Dendritic cell treated with granulocyte-macrophage colony-stimulating factor and Interleukin-4, amounts not matched to agents 40 ng/mL and 50 ng/mL, for 4 days (primary cell): ENCODE results near the gene MCEE.
"Not testable (repeated sequence)": the region's sequence is repeated elsewhere in the genome, so short reads cannot be mapped to it uniquely, and the experiment has no call there.

ENCODE experiments used
- H3K27ac Mint-ChIP-seq: one replicate; pipeline ENCODE4 v1.8.0; 2022; ENCODE audit warnings: mild to moderate bottlenecking, mixed read lengths
- H3K27me3 Mint-ChIP-seq: one replicate; pipeline ENCODE4 v1.8.0; 2022; ENCODE audit warnings: mild to moderate bottlenecking, mixed read lengths
- H3K36me3 Mint-ChIP-seq: one replicate; pipeline ENCODE4 v1.8.0; 2022; ENCODE audit warnings: low read depth, mixed read lengths
- H3K4me1 Mint-ChIP-seq: one replicate; pipeline ENCODE4 v1.8.0; 2022; ENCODE audit warnings: low read depth, mixed read lengths
- H3K4me3 Mint-ChIP-seq: one replicate; pipeline ENCODE4 v1.8.0; 2022; ENCODE audit warnings: mild to moderate bottlenecking, moderate library complexity, mixed read lengths
- H3K9me3 Mint-ChIP-seq: one replicate; pipeline ENCODE4 v1.8.0; 2022; ENCODE audit warnings: mixed read lengths
- intact Hi-C: fragments of 100-400 bp; cut with micrococcal nuclease; formaldehyde crosslinking; loops from one replicate; pipeline ENCODE4 v1.15.0; 2022

The MCEE gene

DNA sequence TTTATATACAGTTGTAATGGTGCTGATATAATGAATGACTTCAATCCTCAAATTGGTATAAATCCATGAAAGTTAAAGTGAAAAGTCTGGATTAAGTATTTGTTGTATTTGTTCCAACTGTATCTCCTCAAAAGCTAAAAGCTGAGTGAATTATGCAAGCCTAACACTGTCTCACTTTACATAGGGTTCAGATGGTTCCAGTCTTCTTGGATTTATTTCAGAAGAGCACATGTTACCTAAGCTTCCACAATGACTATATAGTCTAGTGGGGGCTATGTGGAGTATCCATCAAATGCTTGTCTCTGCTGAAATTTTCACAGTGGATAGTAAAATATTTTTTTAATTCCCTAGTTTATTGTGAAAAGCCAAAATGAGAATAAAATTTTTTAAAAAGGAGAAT, 13.0 kb downstream of the MCEE start:
- no peaks in the 10 kb centered on the region for H3K4me1 Mint-ChIP-seq
- H3K27ac Mint-ChIP-seq: no peak overlapping the region
- H3K4me3 Mint-ChIP-seq: no peak overlapping the region
- H3K36me3 Mint-ChIP-seq: peaks cover 75% of the 10 kb centered on the region
- intact Hi-C loops: no loop called here
- no peaks in the 10 kb centered on the region for H3K27me3 Mint-ChIP-seq
- H3K9me3 Mint-ChIP-seq: no peaks in the 10 kb centered on the region

DNA sequence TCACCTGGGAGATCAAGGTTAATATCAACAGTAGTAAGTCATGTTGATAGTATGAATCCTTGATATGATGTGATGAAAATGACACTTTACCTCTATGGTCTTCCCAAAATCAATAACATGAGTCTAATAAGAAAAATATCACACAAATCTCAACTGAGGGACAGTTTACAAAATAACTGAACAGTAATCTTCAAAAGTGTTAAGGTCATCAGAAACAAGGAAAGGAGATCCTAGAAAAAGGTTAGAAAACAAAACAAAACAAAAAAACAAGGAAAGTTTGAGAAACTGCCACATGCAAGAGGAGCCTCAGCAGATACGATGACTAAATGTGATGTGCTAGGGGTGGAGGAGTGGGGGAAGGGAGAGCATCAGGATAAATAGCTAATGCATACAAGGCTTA, 16.2 kb downstream of the MCEE start:
- Mint-ChIP-seq H3K27ac (no peak overlapping the region), H3K4me1 (no peaks in the 10 kb centered on the region), H3K27me3 (no peaks in the 10 kb centered on the region), H3K4me3 (no peak overlapping the region), H3K36me3 (peaks cover 69% of the 10 kb centered on the region), H3K9me3 (no peaks in the 10 kb centered on the region)
- intact Hi-C loops: no loop called here

DNA sequence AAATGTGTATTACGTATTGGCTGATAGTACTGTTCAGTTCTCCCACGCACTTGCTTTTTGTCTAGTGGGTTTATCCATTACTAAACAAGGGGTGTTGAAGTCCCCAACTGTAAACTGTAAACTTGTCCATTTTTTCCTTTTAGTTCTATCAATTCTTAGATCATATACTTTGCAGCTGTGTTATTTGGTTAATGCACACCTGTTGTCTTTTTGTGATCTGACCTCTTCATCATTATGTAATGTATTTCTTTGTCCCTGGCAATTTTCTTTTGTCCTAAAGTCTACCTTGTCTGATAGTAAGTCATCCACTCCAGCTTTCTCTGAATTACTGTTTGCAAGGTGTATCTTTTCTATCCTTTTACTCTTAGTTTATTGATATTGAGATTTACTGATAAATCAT, 21.9 kb downstream of the MCEE start:
- Mint-ChIP-seq H3K36me3 (peaks cover 41% of the 10 kb centered on the region), H3K27ac (no peak overlapping the region), H3K4me1 (no peaks in the 10 kb centered on the region), H3K9me3 (peaks cover 14% of the 10 kb centered on the region), H3K4me3 (no peak overlapping the region), H3K27me3 (no peaks in the 10 kb centered on the region)
- intact Hi-C loops: no loop called here

DNA sequence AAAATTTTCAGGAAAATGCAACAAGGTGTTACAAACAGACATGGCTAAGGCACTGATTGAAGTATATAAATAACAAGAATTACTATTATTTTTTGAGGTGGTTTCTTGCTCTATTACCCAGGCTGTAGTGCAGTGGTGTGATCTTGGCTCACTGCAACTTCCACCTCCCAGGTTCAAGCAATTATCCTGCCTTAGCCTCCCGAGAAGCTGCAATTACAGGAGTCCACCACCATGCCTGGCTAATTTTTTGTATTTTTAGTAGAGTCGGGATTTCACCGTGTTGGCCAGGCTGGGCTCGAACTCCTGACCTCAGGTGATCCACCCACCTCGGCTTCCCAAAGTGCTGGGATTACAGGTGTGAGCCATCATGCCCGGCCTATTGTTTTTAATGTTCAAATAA, 23.6 kb downstream of the MCEE start:
- H3K9me3 Mint-ChIP-seq: peaks cover 14% of the 10 kb centered on the region

DNA sequence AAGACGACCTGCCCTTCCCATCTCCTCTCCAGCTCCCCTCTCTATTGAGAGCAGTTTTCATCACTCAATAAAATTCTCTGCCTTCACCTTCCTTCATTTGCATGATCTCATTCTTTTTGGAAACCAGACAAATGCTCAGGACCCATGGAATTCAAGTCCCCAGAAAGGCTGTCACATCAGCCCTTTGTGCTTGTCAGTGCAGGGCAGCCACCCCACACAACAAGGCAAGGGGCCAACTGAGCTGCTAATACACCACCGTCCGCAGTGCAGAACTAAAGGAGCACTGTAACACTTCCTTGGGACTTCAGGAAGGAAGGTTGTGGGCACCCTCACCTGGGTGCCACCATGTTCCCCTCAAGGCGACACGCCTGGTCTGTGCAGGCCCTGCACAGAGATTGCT, 26.2 kb downstream of the MCEE start:
- Mint-ChIP-seq H3K36me3 (peaks cover 6% of the 10 kb centered on the region), H3K9me3 (peaks cover 14% of the 10 kb centered on the region), H3K27me3 (no peaks in the 10 kb centered on the region), H3K4me3 (no peak overlapping the region), H3K4me1 (no peaks in the 10 kb centered on the region), H3K27ac (no peak overlapping the region)
- intact Hi-C loops: no loop called here

More for the DNA sequence above, 23.6 kb downstream of the MCEE start:
- H3K4me3 Mint-ChIP-seq, H3K27ac Mint-ChIP-seq, H3K4me1 Mint-ChIP-seq, intact Hi-C loops, H3K27me3 Mint-ChIP-seq: not testable (repeated sequence)
- peaks cover 25% of the 10 kb centered on the region for H3K36me3 Mint-ChIP-seq

DNA sequence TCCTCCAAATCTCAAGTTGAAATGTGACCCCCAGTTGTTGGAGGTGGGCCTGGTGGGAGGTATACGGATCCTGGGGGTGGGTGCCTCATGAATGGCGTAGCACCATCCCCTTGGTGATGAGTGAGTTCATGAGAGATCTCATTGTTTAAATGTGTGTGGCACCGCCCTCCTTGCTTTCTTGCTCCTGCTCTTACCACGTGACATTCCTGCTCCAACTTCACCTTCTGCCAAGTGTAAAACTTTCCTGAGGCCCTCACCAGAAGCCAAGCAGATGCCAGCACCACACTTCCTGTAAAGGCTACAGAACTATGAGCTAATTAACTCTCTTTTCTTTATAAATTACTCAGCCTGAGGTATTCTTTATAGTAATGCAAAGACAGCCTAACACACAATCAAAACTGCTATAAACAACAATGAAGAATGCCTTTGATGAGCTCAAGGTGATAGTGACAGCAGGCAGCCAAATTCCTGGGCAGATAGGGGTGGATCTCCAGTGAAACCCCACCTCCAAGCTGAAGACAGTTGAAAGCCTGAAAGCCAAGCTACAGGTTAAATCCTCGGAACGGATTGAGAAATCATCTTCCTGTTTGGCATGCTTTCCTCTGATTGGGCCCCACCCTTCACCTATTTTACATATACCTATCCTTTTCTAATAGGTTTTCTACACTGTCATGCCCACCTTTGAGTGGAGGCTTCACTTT, 26.9 kb downstream of the MCEE start:
- H3K4me1 Mint-ChIP-seq: no peaks in the 10 kb centered on the region
- H3K9me3 Mint-ChIP-seq: peaks cover 14% of the 10 kb centered on the region
- intact Hi-C loops: no loop called here
- no peaks in the 10 kb centered on the region for H3K27me3 Mint-ChIP-seq
- H3K36me3 Mint-ChIP-seq: no peaks in the 10 kb centered on the region
- H3K4me3 Mint-ChIP-seq: no peak overlapping the region
- no peak overlapping the region for H3K27ac Mint-ChIP-seq

DNA sequence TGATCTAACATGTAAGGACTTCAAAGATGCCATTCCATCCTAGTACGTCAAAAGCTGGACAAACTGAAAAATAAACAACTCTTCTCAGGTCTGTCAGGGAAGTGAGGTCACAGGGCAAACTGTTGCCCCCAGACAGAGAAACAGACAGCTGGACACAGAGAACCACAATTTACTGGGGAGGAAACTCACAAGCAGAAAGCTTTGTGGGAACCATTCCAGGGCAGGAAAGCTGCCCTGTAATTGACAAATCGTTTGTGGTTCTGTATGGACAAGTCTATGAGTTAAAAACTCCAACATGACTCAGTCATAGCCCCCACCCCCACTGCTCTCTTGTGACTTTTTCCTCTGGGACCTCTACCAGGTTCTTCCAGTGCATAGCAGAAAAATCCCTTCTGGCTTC, 28.4 kb downstream of the MCEE start:
- Mint-ChIP-seq H3K27me3 (no peaks in the 10 kb centered on the region), H3K9me3 (peaks cover 14% of the 10 kb centered on the region), H3K27ac (no peak overlapping the region), H3K36me3 (no peaks in the 10 kb centered on the region), H3K4me1 (peaks cover 5% of the 10 kb centered on the region), H3K4me3 (no peak overlapping the region)
- intact Hi-C loops: no loop called here

DNA sequence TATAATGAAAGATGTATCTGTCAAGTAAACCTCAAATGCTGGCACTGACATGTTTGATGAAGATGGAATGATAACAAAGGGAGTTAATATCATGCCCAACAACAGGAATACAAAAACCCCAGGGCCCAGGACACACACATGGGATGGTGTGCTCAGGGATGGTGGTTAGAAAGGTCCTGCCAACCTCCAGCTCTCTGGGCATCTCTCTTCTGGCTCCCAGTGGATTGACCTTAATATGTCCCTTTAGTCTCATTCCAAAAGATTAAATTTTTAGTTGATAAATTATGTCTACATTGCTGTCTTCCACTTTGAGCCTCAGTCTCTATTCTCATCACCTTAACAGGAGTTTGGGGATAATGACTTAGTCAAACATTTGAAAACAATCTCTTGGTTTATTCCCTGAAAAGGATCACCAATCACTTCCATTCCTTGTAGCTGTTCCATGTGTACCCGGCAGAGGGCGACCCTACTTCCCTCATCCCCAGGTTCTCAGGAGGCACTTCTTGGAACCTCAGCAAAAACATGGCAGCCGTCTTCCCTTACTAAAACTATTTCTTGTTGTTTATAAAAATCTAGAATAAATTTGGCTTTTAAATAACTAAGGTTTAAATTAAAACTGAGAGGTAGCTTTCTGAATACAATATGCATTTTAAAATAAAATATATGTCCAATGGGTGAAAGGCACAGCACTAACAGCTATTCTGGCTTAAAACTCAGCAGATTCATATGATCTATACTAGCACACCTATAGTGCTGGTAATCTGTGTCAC, 29.6 kb downstream of the MCEE start:
- Mint-ChIP-seq H3K36me3 (no peaks in the 10 kb centered on the region), H3K4me3 (no peak overlapping the region), H3K27me3 (no peaks in the 10 kb centered on the region), H3K4me1 (peaks cover 5% of the 10 kb centered on the region), H3K9me3 (peaks cover 4% of the 10 kb centered on the region), H3K27ac (no peak overlapping the region)
- intact Hi-C loops: loop anchor here (1.0 kb wide), 1 partner anchor 30 kb away; the partner anchor contains the start of genes MCEE and MPHOSPH10

DNA sequence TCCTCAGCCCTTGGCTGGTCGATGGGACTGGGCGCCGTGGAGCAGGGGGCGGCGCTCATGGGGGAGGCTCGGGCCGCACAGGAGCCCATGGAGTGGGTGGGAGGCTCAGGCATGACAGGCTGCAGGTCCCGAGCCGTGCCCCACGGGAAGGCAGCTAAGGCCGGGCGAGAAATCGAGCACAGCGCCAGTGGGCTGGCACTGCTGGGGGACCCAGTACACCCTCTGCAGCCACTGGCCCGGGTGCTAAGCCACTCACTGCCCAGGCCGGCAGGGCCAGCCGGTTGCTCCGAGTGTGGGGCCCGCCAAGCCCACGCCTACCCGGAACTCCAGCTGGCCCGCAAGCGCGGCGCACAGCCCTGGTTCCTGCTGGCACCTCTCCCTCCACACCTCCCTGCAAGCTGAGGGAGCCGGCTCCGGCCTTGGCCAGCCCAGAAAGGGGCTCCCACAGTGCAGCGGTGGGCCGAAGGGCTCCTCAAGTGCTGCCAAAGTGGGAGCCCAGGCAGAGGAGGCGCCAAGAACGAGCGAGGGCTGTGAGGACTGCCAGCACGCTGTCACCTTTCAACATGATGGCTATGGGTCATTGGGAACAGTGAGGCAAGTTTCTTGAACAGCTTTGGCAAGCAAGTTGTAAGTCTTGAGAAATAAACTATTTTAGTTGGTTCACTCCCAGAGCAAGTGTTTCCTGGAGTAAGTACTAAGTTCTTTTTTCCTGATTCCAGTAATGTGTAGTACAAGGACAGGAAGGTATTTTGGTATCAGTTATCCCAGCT, 37.4 kb downstream of the MCEE start:
- H3K9me3 Mint-ChIP-seq, H3K36me3 Mint-ChIP-seq, intact Hi-C loops, H3K4me1 Mint-ChIP-seq, H3K4me3 Mint-ChIP-seq, H3K27ac Mint-ChIP-seq, H3K27me3 Mint-ChIP-seq: not testable (repeated sequence)

DNA sequence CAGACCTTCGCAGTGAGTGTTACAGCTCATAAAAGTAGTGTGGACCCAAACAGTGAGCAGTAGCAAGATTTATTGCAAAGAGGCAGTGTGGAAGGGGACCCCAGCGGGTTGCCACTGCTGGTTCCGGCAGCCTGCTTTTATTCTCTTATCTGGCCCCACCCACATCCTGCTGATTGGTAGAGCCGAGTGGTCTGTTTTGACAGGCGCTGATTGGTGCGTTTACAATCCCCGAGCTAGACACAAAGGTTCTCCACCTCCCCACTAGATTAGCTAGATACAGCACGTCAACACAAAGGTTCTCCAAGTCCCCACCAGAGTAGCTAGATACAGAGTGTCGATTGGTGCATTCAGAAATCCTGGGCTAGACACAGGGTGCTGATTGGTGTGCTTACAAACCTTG, 38.2 kb downstream of the MCEE start:
- H3K27ac Mint-ChIP-seq, H3K4me3 Mint-ChIP-seq, intact Hi-C loops, H3K36me3 Mint-ChIP-seq, H3K4me1 Mint-ChIP-seq, H3K27me3 Mint-ChIP-seq, H3K9me3 Mint-ChIP-seq: not testable (repeated sequence)

DNA sequence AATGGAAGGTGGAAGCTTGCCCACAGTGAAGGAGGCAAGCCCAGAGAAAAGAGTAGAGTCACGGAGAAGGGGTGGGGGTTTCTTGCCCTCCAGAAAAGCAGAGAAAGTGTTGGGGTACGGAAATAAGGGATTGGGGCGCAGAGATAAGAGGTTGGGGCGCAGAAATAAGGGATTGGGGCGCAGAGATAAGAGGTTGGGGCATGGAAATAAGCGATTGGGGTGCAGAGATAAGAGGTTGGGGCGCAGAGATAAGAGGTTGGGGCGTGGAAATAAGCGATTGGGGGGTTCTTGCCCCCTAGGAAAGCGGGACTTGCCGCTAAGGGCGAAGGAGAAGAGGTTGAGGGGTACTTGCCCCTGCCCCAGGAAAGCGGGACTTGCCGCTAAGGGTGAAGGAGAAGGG, 40.6 kb downstream of the MCEE start:
- H3K9me3 Mint-ChIP-seq, H3K4me3 Mint-ChIP-seq, intact Hi-C loops, H3K4me1 Mint-ChIP-seq, H3K27ac Mint-ChIP-seq, H3K27me3 Mint-ChIP-seq, H3K36me3 Mint-ChIP-seq: not testable (repeated sequence)

DNA sequence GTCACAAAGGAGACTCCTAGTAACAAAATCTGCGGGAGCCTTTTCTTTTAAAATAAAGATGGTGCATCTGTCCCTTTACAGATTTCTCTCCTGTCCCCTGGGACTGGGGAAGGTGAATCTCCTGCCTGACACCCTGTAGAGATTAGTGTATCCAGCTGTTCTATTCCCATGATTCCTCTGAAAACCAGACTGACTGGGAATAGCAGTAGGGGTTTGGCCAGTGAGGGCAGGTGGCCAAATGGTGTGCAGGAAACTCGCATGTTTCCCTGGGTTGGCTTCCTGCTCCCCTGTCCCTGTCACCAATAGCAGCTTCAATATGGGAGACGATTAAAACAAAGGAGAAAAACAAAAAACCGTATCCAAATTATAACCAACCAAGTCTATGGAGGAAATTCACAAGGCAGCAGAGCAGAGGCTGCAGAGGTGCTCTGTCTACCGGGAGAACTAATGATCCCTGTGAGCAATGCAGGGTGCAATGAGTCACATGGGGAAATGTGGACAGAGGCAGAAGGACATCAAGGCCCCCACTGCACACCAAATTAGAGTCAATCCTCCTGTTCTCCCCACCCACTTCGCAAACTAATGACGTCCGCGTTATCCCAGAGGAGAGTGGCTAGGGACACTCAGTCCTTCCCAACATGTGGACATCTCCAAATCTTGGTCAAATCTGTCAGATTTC, 44.6 kb downstream of the MCEE start:
- H3K4me3 Mint-ChIP-seq, H3K27me3 Mint-ChIP-seq, H3K9me3 Mint-ChIP-seq, H3K36me3 Mint-ChIP-seq, intact Hi-C loops: not testable (repeated sequence)
- Mint-ChIP-seq H3K4me1 (peaks cover 32% of the 10 kb centered on the region), H3K27ac (peak overlapping the region; percentile 31)

DNA sequence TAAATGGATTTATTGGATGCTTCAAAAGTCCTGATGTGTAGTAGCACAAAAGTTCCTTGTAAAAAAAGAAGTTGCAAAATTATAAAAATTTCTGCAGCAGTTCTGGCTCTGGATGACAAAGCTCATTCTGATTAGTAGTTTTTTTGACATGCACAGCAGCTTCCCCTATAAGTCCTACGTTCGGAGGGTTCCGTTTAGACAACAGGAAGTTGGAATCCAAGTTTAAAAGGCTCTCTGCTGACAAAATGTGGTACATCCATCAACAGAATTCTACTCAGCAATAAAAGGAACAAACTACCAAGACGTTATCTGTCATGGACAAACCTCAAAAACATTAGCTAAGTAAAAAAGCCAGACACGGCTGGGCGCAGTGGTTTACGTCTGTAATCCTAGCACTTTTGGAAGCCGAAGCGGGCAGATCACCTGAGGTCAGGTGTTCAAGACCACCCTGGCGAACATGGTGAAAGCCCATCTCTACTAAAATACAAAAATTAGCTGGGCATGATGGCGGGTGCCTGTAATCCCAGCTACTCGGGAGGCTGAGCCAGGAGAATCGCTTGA, 46.2 kb downstream of the MCEE start:
- Mint-ChIP-seq H3K36me3 (peaks cover 15% of the 10 kb centered on the region), H3K4me3 (peak overlapping the region; percentile 30), H3K27ac (peak overlapping the region; percentile 87), H3K4me1 (peaks cover 37% of the 10 kb centered on the region)
- H3K27me3 Mint-ChIP-seq, H3K9me3 Mint-ChIP-seq: not testable (repeated sequence)
- intact Hi-C loops: loop anchor here (2.0 kb wide), 1 partner anchor 15 kb away; the partner anchor contains the start of gene NAGK
